HEK293T (cell line): ENCODE results near the gene ERC2.

Experiments used
- ARNT ChIP-seq: fragments of 450-650 bp; IDR thresholded peaks from 2 replicates; pipeline ENCODE4 v1.6.1; 2017; ENCODE audit warnings: mild to moderate bottlenecking
- BHLHE40 ChIP-seq: fragments of 450-650 bp; IDR thresholded peaks from 2 replicates; pipeline ENCODE4 v1.6.1; 2016; ENCODE audit warnings: mild to moderate bottlenecking, moderate library complexity, borderline replicate concordance
- CTBP1 ChIP-seq: fragments of 450-650 bp; IDR thresholded peaks from 2 replicates; pipeline ENCODE4 v1.6.1; 2016; ENCODE audit warnings: borderline replicate concordance
- ELF4 ChIP-seq: fragments of 450-650 bp; IDR thresholded peaks from 2 replicates; pipeline ENCODE4 v1.6.1; 2017; ENCODE audit warnings: antibody characterized with exemption
- FOXA1 ChIP-seq: fragments of 450-650 bp; IDR thresholded peaks from 2 replicates; pipeline ENCODE4 v1.6.1; 2016; ENCODE audit warnings: mild to moderate bottlenecking
- FOXM1 ChIP-seq: fragments of 450-650 bp; IDR thresholded peaks from 2 replicates; pipeline ENCODE4 v1.6.1; 2017; ENCODE audit warnings: mild to moderate bottlenecking, borderline replicate concordance
- L3MBTL2 ChIP-seq: fragments of 450-650 bp; conservative IDR thresholded peaks from 2 replicates; pipeline ENCODE4 v1.6.1; 2016; ENCODE audit warnings: mild to moderate bottlenecking
- NFRKB ChIP-seq: fragments of 450-650 bp; IDR thresholded peaks from 2 replicates; pipeline ENCODE4 v1.6.1; 2016; ENCODE audit warnings: mild to moderate bottlenecking, moderate library complexity
- SP1 ChIP-seq: fragments of 450-650 bp; IDR thresholded peaks from 2 replicates; pipeline ENCODE4 v1.6.1; 2017
- SUZ12 ChIP-seq: fragments of 450-650 bp; IDR thresholded peaks from 2 replicates; pipeline ENCODE4 v1.6.1; 2016; ENCODE audit warnings: mild to moderate bottlenecking
- TARDBP ChIP-seq: fragments of 450-650 bp; IDR thresholded peaks from 2 replicates; pipeline ENCODE4 v1.6.1; 2016
- ZNF384 ChIP-seq: fragments of 450-650 bp; IDR thresholded peaks from 2 replicates; pipeline ENCODE4 v1.6.1; 2016

DNA sequence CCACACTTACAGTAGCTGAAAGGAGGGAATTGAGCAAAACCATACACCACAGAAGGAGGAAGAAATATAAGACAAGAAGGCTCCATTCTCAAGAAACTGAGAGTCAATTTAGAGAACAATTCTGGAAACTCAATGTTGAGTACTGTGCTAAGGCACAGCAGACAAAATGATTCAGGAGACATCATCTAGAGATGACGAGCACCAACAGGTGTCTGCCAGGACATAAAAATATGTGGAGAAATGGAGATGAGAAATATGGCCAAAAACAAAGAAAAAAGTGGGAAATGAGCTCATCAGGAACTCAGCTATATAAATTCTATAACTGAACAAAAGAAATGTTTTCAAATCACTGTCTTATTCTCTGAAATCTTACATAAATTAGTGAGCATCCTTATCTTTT, 343.7 kb downstream of the ERC2 start:
- TF ChIP-seq SP1 (no peak), ELF4 (no peak), L3MBTL2 (no peak), FOXA1 (no peak), NFRKB (no peak), SUZ12 (no peak), ZNF384 (no peak), ARNT (no peak), TARDBP (no peak), CTBP1 (no peak), FOXM1 (no peak), BHLHE40 (no peak)
